Midbrain (tissue), 1 donor: ENCODE measurements around the gene WNK3.
"Not testable (repeated sequence)": the region's sequence is repeated elsewhere in the genome, so short reads cannot be mapped to it uniquely, and the experiment has no call there.

Experiments used
- DNase-seq: peaks from one replicate; lab custom pipeline; 2025; lab: John Stamatoyannopoulos, UW

Gene WNK3

GRCh38 chrX:54357414-54358377, at the start of gene WNK3:
Gene WNK3, minus strand, starts transcription at chrX:54358046.
- peak; percentile 70 for DNase-seq

GRCh38 chrX:54407266-54407665, 49.4 kb upstream of the WNK3 start:
- no peak for DNase-seq

- DNase-seq: no peak
Measured at GRCh38 chrX:54397113-54397512, 39.3 kb upstream of the WNK3 start.

GRCh38 chrX:54386314-54386713, 28.5 kb upstream of the WNK3 start:
- no peak for DNase-seq

- DNase-seq: not testable (repeated sequence)
Measured at GRCh38 chrX:54384661-54385060, 26.8 kb upstream of the WNK3 start.

- no peak for DNase-seq
Measured at GRCh38 chrX:54359408-54359807, 1.6 kb upstream of the WNK3 start.

- peak; percentile 82 for DNase-seq
Measured at GRCh38 chrX:54358424-54359211, 772 bp upstream of the WNK3 start.

- DNase-seq: no peak
Measured at GRCh38 chrX:54352677-54353076, 5.2 kb downstream of the WNK3 start.

GRCh38 chrX:54337383-54337782, 20.5 kb downstream of the WNK3 start:
- DNase-seq: not testable (repeated sequence)

GRCh38 chrX:54325077-54325476, 32.8 kb downstream of the WNK3 start:
- no peak for DNase-seq

- DNase-seq: no peak
Measured at GRCh38 chrX:54320067-54320466, 37.8 kb downstream of the WNK3 start.

- no peak for DNase-seq
Measured at GRCh38 chrX:54306379-54306778, 51.5 kb downstream of the WNK3 start.

- no peak for DNase-seq
Measured at GRCh38 chrX:54301516-54301915, 56.3 kb downstream of the WNK3 start.

- no peak for DNase-seq
Measured at GRCh38 chrX:54294306-54294705, 63.5 kb downstream of the WNK3 start.

GRCh38 chrX:54292755-54293154, 65.1 kb downstream of the WNK3 start:
- no peak for DNase-seq

- no peak for DNase-seq
Measured at GRCh38 chrX:54291758-54292157, 66.1 kb downstream of the WNK3 start.

GRCh38 chrX:54288968-54289367, 68.9 kb downstream of the WNK3 start:
- DNase-seq: no peak

GRCh38 chrX:54288277-54288676, 69.6 kb downstream of the WNK3 start:
- DNase-seq: no peak

GRCh38 chrX:54281676-54282075, 76.2 kb downstream of the WNK3 start:
- DNase-seq: no peak

GRCh38 chrX:54280466-54280865, 77.4 kb downstream of the WNK3 start:
- no peak for DNase-seq

GRCh38 chrX:54271664-54272063, 86.2 kb downstream of the WNK3 start:
- DNase-seq: no peak

- DNase-seq: no peak
Measured at GRCh38 chrX:54248309-54248708, 109.5 kb downstream of the WNK3 start.

- DNase-seq: no peak
Measured at GRCh38 chrX:54246866-54247265, 111.0 kb downstream of the WNK3 start.
